ENCODE measurements around the gene NTSR2.

DNA sequence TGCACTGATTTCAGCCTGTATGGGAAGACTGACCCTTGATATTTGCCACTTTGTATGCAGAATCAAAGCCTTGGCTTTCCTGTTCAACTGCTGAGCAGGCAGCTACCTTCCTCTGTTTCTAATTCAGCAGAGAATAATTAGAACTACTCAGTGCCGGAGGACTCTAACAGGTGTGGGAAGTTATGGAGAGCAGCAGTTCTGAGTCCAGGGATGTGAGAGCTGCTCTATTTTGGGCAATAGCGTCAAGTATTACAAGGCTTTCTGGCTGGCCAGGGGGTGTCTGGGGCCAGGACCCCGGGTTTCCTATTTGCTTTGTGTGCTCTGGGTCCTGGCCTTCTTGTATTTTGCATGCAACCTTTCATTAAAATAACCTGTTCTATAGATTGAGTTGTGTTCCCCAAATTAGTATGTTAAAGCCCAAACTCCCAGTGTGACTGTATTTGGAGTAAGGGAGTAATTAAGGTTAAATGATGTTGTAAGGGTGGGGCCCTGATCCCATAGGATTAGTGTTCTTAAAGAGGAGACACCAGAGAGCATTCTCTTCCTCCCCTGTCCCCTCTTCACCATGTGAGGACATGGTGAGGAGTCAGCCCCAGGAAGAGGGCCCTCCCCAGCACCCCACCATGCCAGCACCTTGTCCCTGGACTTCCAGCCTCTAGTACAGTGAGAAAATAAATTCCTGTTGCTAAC, 5.6 kb upstream of the NTSR2 start:
- TF ChIP-seq, protein P1, sequence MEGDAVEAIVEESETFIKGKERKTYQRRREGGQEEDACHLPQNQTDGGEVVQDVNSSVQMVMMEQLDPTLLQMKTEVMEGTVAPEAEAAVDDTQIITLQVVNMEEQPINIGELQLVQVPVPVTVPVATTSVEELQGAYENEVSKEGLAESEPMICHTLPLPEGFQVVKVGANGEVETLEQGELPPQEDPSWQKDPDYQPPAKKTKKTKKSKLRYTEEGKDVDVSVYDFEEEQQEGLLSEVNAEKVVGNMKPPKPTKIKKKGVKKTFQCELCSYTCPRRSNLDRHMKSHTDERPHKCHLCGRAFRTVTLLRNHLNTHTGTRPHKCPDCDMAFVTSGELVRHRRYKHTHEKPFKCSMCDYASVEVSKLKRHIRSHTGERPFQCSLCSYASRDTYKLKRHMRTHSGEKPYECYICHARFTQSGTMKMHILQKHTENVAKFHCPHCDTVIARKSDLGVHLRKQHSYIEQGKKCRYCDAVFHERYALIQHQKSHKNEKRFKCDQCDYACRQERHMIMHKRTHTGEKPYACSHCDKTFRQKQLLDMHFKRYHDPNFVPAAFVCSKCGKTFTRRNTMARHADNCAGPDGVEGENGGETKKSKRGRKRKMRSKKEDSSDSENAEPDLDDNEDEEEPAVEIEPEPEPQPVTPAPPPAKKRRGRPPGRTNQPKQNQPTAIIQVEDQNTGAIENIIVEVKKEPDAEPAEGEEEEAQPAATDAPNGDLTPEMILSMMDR (IDR thresholded peaks at IDR 0.05; ENCODE audit: extremely low read depth in 1 of 2, insufficient read depth in 1 of 2, low read depth in 1 of 2, low read length in 2 of 2): no peak
- TF ChIP-seq EZH2 (IDR thresholded peaks at IDR 0.05; ENCODE audit: borderline replicate concordance, low read depth, low read length, severe bottlenecking) (no peak), POLR2AphosphoS5 (IDR thresholded peaks at IDR 0.05; ENCODE audit: insufficient read depth, low read depth, low read length) (no peak)
